HG03442 (cell line): ENCODE results near the gene DYNLL2.
"Not testable (repeated sequence)": the region's sequence is repeated elsewhere in the genome, so short reads cannot be mapped to it uniquely, and the experiment has no call there.

Experiments used
- ATAC-seq: cut with Tn5 transposase; IDR thresholded peaks from one replicate; pipeline ENCODE4 v1.9.1; 2021; ENCODE audit warnings: mild to moderate bottlenecking, moderate library complexity; ENCODE audit not compliant: unreplicated experiment

Gene DYNLL2

DNA sequence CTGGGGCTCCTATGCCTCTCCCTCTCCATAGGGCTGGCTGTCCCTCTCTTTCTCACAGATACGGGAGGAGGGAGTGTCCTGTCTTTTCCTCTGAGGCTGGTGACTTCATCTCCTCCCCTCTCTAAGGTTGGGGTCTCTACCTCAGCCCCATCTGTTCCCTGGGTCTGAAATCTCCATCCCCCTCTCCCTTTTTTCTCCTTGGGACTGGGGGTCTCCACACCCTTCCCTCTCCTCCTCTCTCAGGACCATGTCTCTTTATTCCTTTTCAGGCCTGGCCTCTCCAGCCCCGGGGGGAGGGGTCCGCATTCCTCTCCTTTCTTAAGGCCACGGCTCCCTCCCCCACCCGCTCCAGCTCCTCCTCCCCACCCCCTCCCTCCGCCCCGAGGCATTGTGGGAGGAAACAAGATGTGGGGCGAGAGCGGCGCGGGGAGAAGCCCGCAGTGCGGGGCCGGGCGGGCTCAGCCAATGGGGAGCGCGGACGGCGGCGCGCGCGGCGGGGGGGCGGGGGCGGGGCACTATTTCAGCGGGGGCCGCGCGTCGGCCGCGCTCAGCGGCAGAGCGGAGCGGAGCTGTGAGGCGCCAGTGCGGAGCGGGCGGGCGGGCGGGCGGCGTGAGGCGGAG lies at the start of gene DYNLL2:
DYNLL2 (plus strand) TSS at position 550 of the 621 bp plus-strand sequence. CDS start 3,672 bp downstream, outside the sequence.
- peak; percentile 68 for ATAC-seq

DNA sequence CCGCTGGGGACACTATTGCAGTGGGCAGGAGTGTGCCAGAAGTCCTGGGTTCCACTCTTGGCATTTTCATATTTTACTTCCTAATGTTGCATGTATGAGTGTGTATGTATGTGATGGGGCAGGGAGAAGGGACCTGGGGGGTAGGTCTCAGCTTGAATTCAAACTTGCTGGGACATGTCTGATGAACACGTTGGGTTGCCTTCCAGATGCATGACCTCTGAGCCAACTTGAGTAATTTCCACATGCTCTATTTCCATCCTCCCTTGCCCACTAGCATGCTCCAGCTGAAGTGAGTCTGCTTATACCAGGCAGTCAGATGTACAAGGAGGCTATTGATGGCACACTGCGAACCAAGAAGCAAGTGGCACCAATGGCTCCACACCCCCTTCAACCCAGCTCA lies 43.2 kb upstream of the DYNLL2 start:
- ATAC-seq: no peak

DNA sequence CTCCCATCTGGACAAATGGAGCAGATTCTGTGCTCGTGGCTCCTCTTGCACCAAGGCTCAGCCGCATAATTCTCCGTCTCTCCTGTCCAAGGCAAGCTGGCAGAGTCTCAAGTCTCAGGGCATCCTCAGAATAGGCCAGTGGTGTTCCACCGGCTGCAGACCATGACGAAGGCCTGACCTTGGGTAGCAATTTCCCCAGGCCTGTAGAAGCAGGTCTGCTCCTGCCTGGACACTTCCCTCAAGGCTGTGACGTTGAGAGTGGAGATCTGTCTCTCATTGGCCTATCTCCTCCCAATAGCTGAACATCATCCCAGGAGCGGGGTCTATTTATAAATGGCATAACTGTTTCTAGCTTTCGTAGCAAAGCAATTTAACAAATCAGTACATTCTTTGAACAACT lies 42.8 kb upstream of the DYNLL2 start:
- no peak for ATAC-seq

DNA sequence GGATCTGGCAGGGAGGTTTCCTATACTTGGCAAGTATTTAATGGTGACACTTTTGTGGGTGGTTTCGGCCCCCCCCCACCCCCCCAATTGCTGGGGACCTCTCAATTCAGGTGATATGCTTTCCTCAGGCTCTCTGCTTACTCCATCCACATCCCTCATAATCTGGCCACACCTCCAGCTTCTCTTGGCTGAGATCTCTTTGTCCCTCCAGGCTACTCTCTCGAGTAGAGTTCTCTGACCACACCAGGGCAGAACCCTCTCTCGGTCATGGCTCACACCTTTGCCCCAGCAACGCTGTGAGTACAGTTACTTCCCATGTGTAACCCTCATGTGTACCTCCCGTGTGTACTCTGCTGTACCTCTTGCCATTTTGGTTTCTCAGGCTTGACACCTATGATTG lies 42.1 kb upstream of the DYNLL2 start:
- ATAC-seq: no peak

DNA sequence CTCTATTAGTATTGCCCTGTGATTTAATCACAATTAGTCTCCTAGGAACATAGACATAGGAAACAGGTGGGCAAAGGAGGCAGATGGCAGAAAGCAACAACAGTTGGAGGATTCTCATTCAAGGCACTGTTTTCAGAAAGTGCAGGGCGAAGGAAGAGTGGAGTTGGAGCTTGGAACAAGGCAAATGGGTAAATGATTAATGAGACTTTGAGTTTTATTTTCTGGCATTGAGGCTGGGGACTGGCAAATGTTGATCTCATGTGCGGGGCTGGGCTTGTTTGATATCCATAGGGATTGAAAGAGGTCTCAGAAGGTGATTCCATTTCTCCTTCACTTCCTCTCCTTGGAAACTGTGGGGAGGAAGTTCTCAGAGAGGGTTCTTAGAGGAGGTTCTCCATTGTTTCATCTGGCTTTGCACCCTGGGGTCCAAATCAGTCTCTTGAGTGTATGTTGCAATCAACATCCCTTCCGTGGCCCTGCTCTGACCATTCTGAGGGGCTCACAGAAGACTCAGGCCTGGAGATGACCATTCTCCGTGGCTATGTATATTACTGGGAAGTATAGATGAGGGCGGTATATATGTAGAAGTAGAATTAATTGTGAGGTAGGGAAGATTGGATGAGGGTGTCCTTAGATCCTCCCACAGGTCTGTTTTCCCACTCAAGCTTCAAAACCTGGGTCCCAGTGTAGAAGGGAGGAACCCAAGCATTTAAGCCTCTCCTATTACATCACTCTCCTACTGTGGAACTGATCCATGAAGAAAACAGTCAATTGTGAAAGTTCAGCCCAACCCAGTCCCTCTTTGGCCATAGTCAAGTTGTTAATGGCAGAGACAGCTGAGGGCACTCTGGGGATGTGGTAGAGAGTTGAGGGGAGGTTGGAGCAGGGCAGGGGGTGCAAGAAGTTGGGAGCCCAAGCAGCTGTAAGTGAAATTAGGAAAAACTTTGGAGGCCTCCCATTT lies 39.7 kb upstream of the DYNLL2 start:
- ATAC-seq: no peak

DNA sequence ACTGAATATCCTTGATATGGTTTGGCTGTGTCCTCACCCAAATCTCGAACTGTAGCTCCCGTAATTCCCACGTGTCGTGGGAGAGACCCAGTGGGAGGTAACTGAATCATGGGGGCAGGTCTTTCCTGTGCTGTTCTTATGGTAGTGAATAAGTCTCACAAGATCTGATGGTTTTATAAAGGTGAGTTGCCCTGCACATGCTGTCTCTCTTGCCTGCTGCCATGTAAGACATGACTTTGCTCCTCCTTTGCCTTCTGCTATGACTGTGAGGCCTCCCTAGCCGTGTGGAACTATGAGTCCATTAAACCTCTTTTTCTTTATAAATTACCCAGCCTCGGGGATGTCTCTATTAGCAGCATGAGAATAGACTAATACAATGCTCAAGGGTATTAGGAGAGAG lies 39.0 kb upstream of the DYNLL2 start:
- ATAC-seq: not testable (repeated sequence)

DNA sequence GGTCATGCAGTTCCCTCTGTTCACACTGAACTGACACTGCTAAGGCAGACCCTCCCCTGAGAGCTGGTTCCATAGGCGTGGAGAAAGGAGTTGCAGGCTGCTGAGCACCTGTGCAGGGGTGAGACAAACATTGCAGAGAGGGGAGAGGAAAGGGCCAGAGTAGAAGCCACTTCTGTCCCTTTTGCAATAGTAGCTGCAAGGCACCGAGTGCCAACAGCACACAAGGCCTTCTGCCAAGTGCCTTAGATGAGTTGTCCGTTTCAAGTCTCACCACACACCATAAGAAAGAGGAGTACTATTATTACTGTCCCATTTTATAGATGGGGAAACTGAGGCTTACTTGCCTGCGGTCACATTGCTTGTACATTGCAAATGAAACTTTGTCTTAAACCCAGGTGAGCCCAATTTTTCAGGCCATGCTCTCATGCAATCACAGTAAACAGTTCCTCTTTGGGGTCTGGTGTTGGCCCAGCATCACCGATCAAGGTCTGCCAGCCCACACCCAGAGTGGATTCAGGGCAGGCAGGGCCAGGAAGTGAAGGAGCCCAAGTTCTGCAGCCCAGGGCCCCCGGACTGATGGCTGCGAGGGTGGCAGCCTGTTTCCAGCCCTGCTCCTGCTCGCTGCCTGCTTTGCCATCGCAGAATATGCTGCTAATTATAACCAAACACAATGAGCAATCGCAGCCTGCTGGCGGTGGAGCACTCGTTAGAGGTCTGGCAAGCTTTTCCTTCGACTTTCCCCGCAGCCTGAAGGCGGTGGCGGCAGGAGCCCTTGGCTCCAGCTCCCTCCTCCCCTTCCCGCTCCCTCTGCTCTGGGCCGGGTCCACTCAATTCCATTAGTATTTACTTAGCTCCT lies 36.8 kb upstream of the DYNLL2 start:
- ATAC-seq: no peak

DNA sequence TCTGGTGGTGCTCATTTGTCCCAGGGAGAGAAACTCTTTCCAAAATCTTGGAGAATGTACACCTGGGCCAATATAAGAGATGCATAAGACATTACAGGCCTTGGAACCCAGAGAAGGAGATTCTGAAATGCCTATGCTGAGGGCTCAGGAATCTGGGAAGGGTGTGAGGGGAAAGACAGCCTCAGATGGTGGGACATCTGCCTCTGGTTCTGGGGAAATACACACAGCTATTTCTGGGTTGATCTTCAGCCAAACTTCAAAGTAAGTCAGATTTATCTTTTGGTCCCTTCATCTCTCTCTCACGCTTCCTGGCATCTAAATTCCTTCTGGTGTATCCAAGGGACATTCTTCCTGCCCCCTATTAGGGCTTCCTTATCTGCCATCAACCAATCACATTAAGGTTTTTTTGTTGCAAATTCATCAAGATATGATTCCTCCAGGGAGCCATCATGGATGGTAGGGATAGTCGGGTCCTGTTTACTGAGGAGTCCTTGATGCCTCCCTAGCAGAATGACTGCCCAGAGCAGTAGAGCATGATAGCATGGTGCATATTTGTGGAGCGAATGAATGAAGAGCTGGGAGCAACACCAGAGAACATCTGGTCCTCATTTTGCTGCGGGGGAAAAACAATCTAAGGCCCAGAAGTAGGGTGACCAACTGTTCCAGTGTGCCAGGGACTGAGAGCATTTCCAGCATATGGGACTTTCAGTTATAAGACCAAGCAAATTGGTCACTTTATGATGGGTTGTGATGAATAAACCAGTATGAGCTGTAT lies 35.7 kb upstream of the DYNLL2 start:
- no peak for ATAC-seq

DNA sequence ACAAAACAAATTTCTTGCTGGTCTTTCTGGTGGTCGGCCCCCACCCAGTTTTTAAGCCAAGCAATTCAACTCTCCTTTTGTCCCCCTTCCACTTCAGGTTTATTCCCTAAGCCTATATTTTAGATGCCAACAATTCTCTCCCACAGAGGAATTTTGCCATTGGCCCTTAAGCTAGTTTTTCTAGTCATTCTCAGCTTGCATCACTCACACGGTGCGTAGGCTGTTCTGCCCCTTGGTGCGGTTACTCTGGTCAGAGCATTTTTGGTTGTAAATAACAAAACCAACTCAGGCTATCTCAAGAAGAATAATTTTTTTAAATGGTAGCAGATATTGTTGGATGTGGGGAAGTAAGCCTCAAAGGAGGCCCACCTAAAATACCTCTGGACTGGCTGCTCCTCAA lies 33.7 kb upstream of the DYNLL2 start:
- no peak for ATAC-seq

DNA sequence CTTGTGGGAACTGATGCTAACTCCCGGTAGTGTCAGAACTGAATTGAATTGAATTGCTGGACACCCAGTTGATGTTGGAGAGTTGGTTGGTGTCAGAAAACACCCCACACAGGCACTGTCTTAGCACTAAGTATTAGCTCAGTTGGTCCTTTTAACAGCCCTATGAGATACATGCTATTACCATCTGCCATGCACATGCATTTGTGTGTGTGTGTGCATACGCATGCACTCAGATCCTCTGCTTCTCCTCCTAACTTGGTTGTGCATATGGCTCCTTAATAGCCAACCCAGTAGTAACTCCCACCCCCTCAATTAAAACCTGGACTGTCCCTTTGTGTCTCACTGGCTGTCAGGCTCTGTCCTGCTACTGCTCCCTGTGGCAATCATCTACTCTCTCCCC lies 32.3 kb upstream of the DYNLL2 start:
- ATAC-seq: no peak

DNA sequence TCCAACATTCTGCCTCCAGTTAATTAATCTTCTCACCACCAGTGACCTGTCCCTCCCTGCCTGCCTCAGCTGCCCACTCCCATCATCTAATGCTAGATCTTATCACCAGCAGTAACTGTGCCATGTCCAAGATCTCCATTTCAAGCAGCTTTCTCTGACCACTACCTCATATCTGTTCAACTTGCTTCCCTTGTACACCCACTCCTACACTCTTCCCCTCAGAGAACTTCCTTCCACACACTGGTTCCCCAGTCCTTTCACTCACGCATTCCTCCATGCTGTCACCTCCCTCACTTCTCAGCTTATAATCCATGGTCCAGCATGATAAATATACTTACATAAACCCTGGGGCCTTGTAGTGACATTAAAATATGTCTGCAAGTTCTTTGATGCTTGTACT lies 31.8 kb upstream of the DYNLL2 start:
- no peak for ATAC-seq

DNA sequence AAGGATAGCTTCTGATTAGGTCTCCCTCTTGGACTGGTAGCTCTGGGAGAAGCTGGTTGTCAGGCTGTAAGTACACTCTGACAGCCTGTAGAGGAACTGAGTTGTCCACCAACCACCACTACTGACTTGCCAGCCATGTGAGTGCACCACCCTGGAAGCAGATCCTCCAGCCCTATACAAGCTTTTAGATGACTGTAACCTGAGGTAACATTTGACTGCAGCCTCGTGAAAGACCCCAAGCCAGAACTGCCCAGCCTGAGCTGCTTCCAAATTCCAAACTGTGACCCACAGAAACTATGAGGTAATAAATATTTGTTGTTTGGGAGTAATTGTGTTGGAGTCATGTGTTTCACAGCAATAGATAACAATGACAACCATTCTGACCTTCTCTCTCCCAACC lies 30.8 kb upstream of the DYNLL2 start:
- no peak for ATAC-seq

DNA sequence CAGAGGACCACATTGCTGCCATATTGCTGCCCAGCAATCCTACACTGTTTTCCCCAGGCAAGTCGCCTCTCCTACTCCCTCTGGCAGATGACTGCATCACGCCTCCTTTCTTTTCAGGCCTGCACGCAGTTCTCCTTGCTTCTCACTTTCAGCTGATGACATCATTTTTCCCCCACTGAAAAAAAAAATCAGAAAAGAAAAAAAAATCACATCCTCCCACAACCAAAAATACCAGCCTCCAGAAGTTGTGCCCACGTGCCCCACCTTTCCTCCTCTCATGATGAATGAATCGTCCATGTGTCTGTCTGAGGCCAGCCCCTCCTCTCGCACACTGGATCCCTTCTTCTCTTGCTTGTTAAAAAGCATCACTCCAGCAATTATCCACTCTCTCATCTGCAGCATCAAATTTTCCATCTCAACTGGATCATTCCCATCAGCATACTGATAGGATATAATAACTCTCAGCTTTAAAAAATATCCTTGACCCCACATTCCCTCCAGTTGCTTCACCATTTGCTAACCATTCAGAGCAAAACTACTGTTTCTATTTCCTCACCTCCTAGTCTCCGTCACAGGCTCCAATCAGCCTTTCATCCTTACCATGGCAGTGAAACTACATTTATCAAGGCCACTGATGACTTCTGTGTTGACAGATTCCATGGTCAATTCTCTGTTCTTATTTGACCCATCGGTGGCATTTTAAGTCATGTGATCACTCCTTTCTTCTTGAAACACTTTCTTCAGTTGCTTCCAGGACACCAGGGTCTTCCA lies 30.1 kb upstream of the DYNLL2 start:
- ATAC-seq: no peak

DNA sequence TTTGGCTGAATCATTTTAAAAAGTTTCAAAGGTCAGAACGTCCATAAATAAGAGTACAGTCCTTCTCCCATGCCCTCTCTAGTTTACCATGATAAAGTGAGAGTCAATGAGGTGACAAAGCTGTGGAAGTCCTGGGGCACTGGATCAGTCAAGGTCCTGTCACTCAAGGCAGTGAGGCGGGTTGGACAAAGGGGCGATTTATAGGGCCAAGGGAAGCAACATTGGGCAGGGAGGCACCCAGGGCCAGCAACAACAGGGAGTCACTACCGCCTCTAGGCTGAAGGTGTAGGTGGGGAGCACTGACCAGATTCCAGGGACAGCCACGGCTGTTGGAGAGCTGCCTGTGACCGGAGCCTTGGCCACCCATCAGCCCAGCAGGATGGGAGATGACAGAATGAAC lies 28.6 kb upstream of the DYNLL2 start:
- ATAC-seq: no peak

DNA sequence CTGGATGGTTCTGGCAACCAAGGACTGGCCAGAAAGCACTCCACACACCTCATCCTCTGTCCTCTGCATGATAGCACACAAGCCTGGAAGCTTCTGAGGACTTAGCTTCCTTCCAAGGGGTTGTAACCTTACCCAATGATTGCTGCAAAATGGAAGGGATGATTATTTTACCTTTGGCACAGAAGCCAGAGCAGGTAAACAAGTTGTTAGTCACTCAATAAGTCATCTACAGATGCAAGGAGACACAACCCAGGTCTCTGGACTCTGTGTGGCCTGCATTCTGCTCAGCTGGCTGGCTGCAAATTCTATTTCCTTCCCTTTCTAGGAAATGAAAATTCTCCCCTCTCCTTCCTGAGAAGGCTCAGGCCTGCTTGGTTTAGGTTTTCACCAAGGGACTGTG lies 26.7 kb upstream of the DYNLL2 start:
- no peak for ATAC-seq

DNA sequence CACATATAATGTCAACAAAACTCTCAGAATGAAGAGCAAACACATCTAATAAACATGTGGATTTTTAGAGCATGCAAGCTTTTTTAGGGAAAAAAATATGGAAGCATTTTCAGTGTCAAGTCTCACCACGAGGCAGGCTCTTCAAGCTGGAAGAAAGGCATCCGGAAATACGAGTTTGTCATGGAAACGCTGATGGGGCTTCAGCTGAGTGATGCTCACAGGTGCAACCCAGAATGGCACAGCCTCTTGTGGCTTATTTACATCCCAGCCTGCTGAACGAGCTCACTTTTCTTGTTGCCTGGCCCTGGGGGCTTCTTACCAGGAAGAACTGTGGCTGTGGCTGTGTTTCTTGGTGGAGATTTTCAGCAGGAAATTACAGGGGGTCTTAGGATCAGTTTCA lies 24.1 kb upstream of the DYNLL2 start:
- ATAC-seq: no peak

DNA sequence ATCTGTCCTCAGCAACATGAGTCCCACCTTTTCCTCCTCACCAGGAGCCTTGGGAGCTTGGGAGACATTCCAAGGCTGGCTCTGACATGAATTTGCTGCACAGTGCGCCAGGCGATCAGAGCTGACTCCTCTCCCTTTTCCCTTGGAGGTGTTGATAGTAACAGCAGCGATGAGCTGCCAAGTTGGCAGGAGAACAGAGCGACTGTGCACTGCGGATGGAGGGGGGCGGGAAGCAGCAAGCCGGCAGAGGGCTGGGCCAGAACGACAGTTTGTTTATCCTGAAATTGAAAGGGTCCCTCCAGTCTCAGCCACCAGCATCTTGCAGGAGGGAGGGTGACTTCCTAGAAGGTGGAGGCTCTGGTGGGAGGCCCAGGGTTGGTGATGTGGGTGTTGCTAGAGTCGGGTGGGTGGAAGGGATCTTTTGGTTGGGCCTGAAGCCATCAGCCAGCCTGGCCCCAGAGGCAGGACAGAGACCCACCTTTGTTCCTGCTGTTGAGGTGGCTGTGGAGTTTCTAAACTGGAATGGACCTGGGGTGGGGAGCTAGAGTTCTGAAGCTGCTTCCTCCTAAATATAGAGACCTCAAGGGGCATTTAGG lies 22.5 kb upstream of the DYNLL2 start:
- ATAC-seq: no peak

DNA sequence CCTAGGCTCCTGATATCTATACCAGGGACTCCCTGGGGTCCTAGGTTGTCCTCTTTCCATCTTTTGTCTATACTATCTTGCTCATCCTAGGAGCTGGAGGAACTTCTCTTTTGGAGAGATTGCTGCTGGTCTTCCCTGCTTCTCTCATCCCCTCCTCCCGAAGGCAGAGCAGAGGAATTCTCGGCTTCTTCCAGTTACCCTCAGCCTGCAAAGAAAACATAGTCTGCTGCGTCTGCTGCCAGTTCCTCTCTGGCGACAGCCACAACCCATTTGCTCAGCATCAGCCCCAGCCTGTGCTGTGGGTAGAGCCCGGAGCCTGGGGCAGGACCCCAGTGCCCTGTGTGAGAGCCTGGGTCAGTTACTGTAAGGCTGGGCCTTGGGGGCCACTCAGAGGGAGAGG lies 21.5 kb upstream of the DYNLL2 start:
- ATAC-seq: no peak

DNA sequence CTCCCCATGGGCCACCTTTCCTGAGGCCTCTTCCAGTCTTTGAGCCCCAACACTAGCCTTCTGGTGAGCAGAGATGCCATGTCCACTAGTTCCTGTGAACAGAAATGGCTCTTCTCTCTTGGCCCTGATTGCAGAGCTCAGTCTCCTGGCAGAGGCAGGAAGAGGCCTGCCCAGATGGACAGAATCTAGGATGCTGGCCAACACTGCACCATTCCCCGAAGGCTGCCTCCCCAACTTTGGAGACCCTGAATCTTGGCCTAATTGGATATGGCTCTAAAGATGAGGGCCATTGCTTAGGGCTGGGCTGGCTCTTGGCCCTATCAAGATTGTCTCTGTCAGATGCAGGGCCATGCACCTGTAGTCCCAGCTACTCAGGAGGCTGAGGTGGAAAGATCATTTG lies 18.0 kb upstream of the DYNLL2 start:
- no peak for ATAC-seq

DNA sequence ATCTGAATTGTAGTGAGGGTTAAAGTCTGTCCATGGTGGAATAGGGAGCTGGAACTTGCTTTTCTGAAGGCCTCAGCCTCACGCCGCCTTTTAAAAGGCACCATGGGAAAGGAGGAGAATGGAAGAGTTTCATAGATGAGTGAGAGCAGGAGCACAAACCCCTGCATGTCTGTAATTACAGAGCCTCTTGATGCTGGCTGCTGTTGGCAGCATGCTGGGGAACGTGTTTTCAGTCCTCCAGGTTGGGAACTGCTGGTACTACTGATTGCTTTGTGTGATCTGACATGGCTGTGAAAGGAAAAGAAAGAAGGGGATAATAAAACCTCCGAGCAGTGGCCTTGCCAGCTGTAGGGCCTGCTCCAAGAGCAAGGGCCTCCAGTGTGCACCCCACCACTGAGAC lies 16.8 kb upstream of the DYNLL2 start:
- ATAC-seq: no peak
